HepG2 (cell line): ENCODE measurements around the gene LAMC3. TPM values are rescaled to one million over a fixed set of nuclear protein-coding genes. Genes with fewer than 3 reads are reported as not detected.

Experiments
- ATAC-seq: fragments of 200-7000 bp; cut with Tn5 transposase; 3 replicates; pipeline ENCODE4 v1.9.1; 2020; ENCODE audit warnings: mild to moderate bottlenecking, moderate library complexity
- BruUV-seq: library from RNA; stranded (reverse); fragments of 400-500 nt; replicated peaks from 2 replicates; lab custom pipeline; 2021; lab: Mats Ljungman, UMichigan
- CTCF ChIA-PET: fragments of 300-600 bp; formaldehyde crosslinking; extraction: SDS; loops from one replicate; lab custom pipeline; 2021; ENCODE audit warnings: low total read pairs, inconsistent platforms, low intra/inter-chr PET ratio; lab: Yijun Ruan, JAX
- POLR2A ChIA-PET: fragments of 350-600 bp; sonication (Branson Sonifier 250); formaldehyde crosslinking; loops from one replicate; lab custom pipeline; 2020; ENCODE audit warnings: antibody characterized with exemption, inconsistent platforms; lab: Yijun Ruan, JAX
- DNase-seq: peaks from one replicate; pipeline ENCODE4 v3.0.0-alpha.2; 2015; ENCODE audit warnings: low spot score
- FAIRE-seq: peaks from 3 replicates; lab custom pipeline; 2011; peaks lifted over from hg19 to GRCh38; lab: Jason Lieb, UNC
- H2AFZ ChIP-seq: one replicate; pipeline ENCODE4 v1.6.1; 2011; ENCODE audit warnings: low read length, inconsistent platforms
- H3K27ac ChIP-seq: fragments of 300-600 bp; 3 replicates; pipeline ENCODE4 v1.8.0; 2011; ENCODE audit warnings: mixed run types, mild to moderate bottlenecking, mixed read lengths, low read length, inconsistent platforms; ENCODE audit not compliant: insufficient read depth; ENCODE audit errors: extremely low read length
- H3K27me3 ChIP-seq, 2 experiments: fragments of 200-600 bp in 1 of 2; 2 replicates in 1 of 2; 3 replicates in 1 of 2; pipeline versions ENCODE4 v1.6.0 to v1.8.0; 2011; ENCODE audit warnings: low read length in 2 of 2, mild to moderate bottlenecking in 2 of 2, moderate library complexity in 2 of 2, inconsistent platforms in 1 of 2; ENCODE audit not compliant: insufficient read depth in 2 of 2, control insufficient read depth in 1 of 2
- H3K36me3 ChIP-seq, 2 experiments: fragments of 200-600 bp in 1 of 2; replicated peaks in 1 of 2; 2 replicates in 1 of 2; 3 replicates in 1 of 2; pipeline versions ENCODE4 v1.5.1 to v1.8.0; 2011; ENCODE audit warnings: low read length in 2 of 2, inconsistent platforms in 1 of 2; ENCODE audit not compliant: insufficient read depth in 2 of 2, control insufficient read depth in 1 of 2
- H3K4me1 ChIP-seq: 2 replicates; pipeline ENCODE4 v1.5.1; 2012; ENCODE audit warnings: low read length, inconsistent platforms; ENCODE audit not compliant: insufficient read depth
- H3K4me2 ChIP-seq: 2 replicates; pipeline ENCODE4 v1.6.0; 2011; ENCODE audit warnings: low read depth, low read length, inconsistent platforms
- H3K4me3 ChIP-seq, 3 experiments: fragments of 200-600 bp in 1 of 3; sonication (generic), shearing (Covaris generic) in 1 of 3; replicated peaks in 1 of 3; 2 replicates each; pipeline ENCODE4 v1.5.1; 2011 to 2016; ENCODE audit warnings: low read length in 3 of 3, inconsistent platforms in 2 of 3, low read depth in 2 of 3, mild to moderate bottlenecking in 2 of 3, control low read depth in 1 of 3, mixed read lengths in 1 of 3; ENCODE audit not compliant: insufficient read depth in 1 of 3
- H3K79me2 ChIP-seq: one replicate; pipeline ENCODE4 v1.6.1; 2011; ENCODE audit warnings: low read length, inconsistent platforms; ENCODE audit not compliant: insufficient read depth
- H3K9ac ChIP-seq: 2 replicates; pipeline ENCODE4 v1.6.0; 2011; ENCODE audit warnings: mild to moderate bottlenecking, low read depth, low read length, inconsistent platforms; ENCODE audit not compliant: insufficient read depth
- H3K9me3 ChIP-seq: 2 replicates; pipeline ENCODE4 v1.5.1; 2012; ENCODE audit warnings: mild to moderate bottlenecking, low read length
- H4K20me1 ChIP-seq: 2 replicates; pipeline ENCODE4 v1.6.0; 2011; ENCODE audit warnings: inconsistent platforms, mild to moderate bottlenecking, low read length, moderate library complexity; ENCODE audit not compliant: insufficient read depth
- ARNT ChIP-seq: fragments of 450-650 bp; IDR thresholded peaks from 2 replicates; pipeline ENCODE4 v1.6.1; 2017
- CEBPB ChIP-seq: IDR thresholded peaks from 2 replicates; pipeline ENCODE4 v1.6.1; 2011; ENCODE audit warnings: low read depth, low read length, improper control_type of control experiment, borderline replicate concordance
- HMG20A ChIP-seq: IDR thresholded peaks from 2 replicates; pipeline ENCODE4 v1.6.1; 2016; ENCODE audit warnings: borderline replicate concordance
- JUNB ChIP-seq: sonication (generic); formaldehyde crosslinking; IDR thresholded peaks from 2 replicates; pipeline ENCODE4 v1.8.0; 2022; ENCODE audit warnings: missing genetic modification reagents, mild to moderate bottlenecking, borderline replicate concordance
- KDM4B ChIP-seq: sonication (generic); formaldehyde crosslinking; IDR thresholded peaks from 2 replicates; pipeline ENCODE4 v1.4.0; 2020; ENCODE audit warnings: missing genetic modification reagents
- KLF12 ChIP-seq: sonication (generic); formaldehyde crosslinking; IDR thresholded peaks from 2 replicates; pipeline ENCODE4 v1.4.0; 2020; ENCODE audit warnings: missing genetic modification reagents, borderline replicate concordance
- MYPOP ChIP-seq: sonication (generic); formaldehyde crosslinking; IDR thresholded peaks from 2 replicates; pipeline ENCODE4 v1.8.1; 2023; ENCODE audit warnings: mild to moderate bottlenecking, moderate library complexity, missing genetic modification reagents
- RCOR2 ChIP-seq: IDR thresholded peaks from 2 replicates; pipeline ENCODE4 v1.6.1; 2016; ENCODE audit warnings: missing biosample characterization, missing genetic modification reagents
- ZNF589 ChIP-seq: sonication (generic); formaldehyde crosslinking; conservative IDR thresholded peaks from 2 replicates; pipeline ENCODE4 v1.8.0; 2022; ENCODE audit warnings: mild to moderate bottlenecking, moderate library complexity, missing genetic modification reagents
- ZNF652 ChIP-seq: IDR thresholded peaks from 2 replicates; pipeline ENCODE4 v1.6.1; 2016; ENCODE audit warnings: low read depth, borderline replicate concordance
- ZNF816 ChIP-seq: sonication (generic); formaldehyde crosslinking; IDR thresholded peaks from 2 replicates; pipeline ENCODE4 v1.8.0; 2022; ENCODE audit warnings: missing genetic modification reagents, mild to moderate bottlenecking, borderline replicate concordance
- WGBS: methylation state at CpG from one replicate; pipeline ENCODE4 v1.1.6; 2017; ENCODE audit warnings: low lambda C conversion rate; 5-methylcytosine and 5-hydroxymethylcytosine counted together
- in situ Hi-C: cut with HindIII; loops from 2 replicates; pipeline ENCODE4 v1.10.0; 2017; ENCODE audit warnings: low pct_unique_long_range_greater_than_20kb; ENCODE audit not compliant: extremely low pct_ligation_motif_present
- intact Hi-C: fragments of 100-400 bp; cut with micrococcal nuclease; formaldehyde crosslinking; loops from one replicate; pipeline ENCODE4 v1.10.0; 2022; ENCODE audit not compliant: unreplicated experiment
- polyA plus RNA-seq, 8 experiments: library from polyadenylated mRNA; depleted of rRNA in 3 of 8; stranded (reverse) in 7 of 8; unstranded in 1 of 8; fragments of >200 nt; fragmentation: Illumina TruSeq in 4 of 8; extraction: Trizol in 4 of 8; gene quantifications; 2 replicates each; pipeline versions ENCODE4 v1.2.1 to v1.2.3, GENCODE V29; 2011 to 2016; ENCODE audit warnings: low read depth in 4 of 8, missing spikeins in 1 of 8, mixed read lengths in 1 of 8; ENCODE audit not compliant: insufficient read depth in 1 of 8
- total RNA-seq, 5 experiments: library from RNA; depleted of rRNA; stranded (reverse); fragments of >200 nt; fragmentation: Illumina TruSeq; extraction: Trizol; gene quantifications; 2 replicates each; pipeline ENCODE4 v1.2.3, GENCODE V29; 2016; ENCODE audit warnings: low read depth in 1 of 5
- TF ChIP-seq, protein P1 (sequence below): sonication (generic); formaldehyde crosslinking; IDR thresholded peaks from 2 replicates; pipeline ENCODE4 v1.4.0; 2020; ENCODE audit warnings: missing genetic modification reagents

LAMC3 gene
- total and polyA plus RNA-seq, 2 of the 13 experiments (the other 11 are each of a cell fraction or from before 2014, with no cell fraction given), result 0.07 to 0.57 TPM

GRCh38 chr9:131027872-131028179 is 18.9 kb downstream of the LAMC3 start:
- ATAC-seq (no peak), FAIRE-seq (no peak), DNase-seq (no peak)
- ChIA-PET POLR2A (no interaction called here), CTCF (no interaction called here)
- Histone ChIP-seq H3K79me2 (no peaks in the 10 kb centered on the region), H3K9me3 (no peaks in the 10 kb centered on the region), H2AFZ (no peak overlapping the region), H3K4me1 (no peaks in the 10 kb centered on the region), H3K4me3 (no peak overlapping the region), H3K27ac (no peak overlapping the region), H3K36me3 (no peaks in the 10 kb centered on the region), H4K20me1 (peaks cover 5% of the 10 kb centered on the region; the same call in 1 of the 2 replicates), H3K27me3 (peaks cover 17 to 84% of the 10 kb centered on the region in 2 experiments; a peak in 4 of 5 replicates), H3K9ac (no peak overlapping the region), H3K4me2 (no peak overlapping the region)
- in situ Hi-C loops, result no loop called here
- BruUV-seq, result no TSS peak
- intact Hi-C loops, result no loop called here
- WGBS, result 41% methylated on average over 8 of the region's 11 CpGs
- TF ChIP-seq ARNT (no peak), ZNF589 (no peak), JUNB (CRISPR knock-in tag) (no peak), ZNF652 (CRISPR knock-in tag) (no peak), KLF12 (CRISPR knock-in tag) (no peak), RCOR2 (CRISPR knock-in tag) (no peak), CEBPB (no peak), MYPOP (CRISPR knock-in tag) (no peak), KDM4B (CRISPR knock-in tag) (no peak), ZNF816 (CRISPR knock-in tag) (no peak), HMG20A (no peak)
- TF ChIP-seq, protein P1, sequence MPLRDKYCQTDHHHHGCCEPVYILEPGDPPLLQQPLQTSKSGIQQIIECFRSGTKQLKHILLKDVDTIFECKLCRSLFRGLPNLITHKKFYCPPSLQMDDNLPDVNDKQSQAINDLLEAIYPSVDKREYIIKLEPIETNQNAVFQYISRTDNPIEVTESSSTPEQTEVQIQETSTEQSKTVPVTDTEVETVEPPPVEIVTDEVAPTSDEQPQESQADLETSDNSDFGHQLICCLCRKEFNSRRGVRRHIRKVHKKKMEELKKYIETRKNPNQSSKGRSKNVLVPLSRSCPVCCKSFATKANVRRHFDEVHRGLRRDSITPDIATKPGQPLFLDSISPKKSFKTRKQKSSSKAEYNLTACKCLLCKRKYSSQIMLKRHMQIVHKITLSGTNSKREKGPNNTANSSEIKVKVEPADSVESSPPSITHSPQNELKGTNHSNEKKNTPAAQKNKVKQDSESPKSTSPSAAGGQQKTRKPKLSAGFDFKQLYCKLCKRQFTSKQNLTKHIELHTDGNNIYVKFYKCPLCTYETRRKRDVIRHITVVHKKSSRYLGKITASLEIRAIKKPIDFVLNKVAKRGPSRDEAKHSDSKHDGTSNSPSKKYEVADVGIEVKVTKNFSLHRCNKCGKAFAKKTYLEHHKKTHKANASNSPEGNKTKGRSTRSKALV (CRISPR knock-in tag), result no peak
